HG03064 (cell line): ENCODE data around the gene LRRK1.

Experiments used
- ATAC-seq: cut with Tn5 transposase; IDR thresholded peaks from one replicate; pipeline ENCODE4 v1.9.1; 2021; ENCODE audit warnings: low read depth; ENCODE audit not compliant: unreplicated experiment

The LRRK1 gene

DNA sequence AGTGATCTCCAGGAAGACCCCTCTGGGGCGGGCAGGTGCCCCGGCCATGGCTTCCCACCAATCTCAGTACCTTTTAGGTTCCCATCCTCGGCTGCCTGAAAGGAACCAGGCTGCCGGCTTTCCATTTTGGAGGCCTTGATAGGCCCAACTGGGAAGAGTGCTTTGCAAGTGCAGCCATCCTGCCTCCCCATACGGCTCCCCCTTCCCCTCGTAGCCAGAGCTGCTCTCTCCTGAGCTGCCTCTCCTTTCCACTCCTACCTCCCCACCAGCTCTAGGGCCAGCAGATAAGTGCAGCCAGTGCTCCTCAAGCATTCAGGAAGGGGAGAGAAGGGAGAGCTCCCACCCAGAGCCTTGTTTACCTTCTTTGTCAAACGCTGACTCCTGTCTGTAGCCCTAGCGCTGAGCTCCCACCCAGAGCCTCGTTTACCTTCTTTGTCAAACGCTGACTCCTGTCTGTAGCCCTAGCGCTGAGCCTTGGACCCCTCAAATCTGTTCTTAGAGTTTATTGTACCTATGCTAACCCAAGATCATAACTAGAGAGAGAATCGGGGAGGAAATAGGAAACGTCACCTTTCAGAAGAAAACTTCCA lies 133.0 kb downstream of the LRRK1 start:
- ATAC-seq, result no peak

DNA sequence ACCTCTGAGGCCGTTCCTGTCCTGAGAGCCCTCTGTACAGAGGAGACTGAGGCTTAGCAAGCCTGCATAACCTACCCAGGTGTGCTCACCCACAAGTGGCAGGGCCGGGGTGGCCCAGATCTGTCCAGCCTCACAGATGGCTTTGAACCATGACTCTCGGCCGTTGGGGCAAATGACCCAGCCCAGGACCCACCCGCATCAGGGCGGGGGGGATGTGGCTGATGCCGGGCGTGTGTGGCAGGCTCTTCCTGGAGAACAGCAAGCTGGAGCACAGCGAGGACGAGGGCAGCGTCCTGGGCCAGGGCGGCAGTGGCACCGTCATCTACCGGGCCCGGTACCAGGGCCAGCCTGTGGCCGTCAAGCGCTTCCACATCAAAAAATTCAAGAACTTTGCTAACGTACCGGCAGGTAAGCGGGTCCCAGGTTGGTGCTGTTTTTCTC lies 133.5 kb downstream of the LRRK1 start:
- ATAC-seq, result no peak

DNA sequence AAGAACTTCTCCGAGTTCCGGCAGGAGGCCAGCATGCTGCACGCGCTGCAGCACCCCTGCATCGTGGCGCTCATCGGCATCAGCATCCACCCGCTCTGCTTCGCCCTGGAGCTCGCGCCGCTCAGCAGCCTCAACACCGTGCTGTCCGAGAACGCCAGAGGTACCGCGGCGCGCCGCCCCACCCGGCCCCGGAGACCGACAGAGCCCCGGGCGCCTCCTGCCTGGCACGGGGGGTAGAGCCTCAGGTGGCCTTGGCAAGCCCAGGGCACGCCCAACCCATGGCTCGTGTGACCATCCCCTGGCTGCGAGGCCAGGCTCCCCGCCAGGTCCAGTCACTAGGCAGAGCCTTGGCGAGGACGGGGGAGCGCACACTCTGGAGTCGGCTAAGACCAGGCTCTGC lies 134.1 kb downstream of the LRRK1 start:
- no peak for ATAC-seq

DNA sequence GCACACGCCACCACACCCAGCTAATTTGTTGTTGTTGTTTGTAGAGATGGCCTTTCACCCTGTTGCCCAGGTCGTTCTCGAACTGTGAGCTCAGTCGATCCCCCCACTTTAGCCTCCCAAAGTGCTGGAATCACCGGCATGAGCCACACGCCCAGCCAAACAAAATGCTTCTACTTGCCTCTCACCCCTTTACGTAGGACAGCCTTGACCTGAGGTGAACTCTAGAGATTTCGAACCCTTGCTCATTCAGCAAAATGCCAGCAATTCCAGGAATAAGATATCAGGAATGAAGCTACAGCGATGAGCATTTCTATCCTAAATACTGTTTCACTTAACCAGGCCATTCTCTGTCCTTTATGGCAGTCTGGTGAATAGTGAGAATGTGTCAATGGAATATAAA lies 135.0 kb downstream of the LRRK1 start:
- no peak for ATAC-seq

DNA sequence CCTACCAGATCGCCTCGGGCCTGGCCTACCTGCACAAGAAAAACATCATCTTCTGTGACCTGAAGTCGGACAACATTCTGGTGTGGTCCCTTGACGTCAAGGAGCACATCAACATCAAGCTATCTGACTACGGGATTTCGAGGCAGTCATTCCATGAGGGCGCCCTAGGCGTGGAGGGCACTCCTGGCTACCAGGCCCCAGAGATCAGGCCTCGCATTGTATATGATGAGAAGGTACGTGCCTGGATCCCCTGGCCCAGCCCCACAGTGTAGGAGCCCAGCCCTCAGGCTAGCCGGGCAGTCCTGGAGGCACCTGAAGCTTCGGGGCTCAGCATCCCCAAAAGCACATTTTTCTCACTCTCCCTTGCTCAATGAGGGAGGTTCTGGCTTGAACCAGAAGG lies 135.8 kb downstream of the LRRK1 start:
- ATAC-seq, result no peak

DNA sequence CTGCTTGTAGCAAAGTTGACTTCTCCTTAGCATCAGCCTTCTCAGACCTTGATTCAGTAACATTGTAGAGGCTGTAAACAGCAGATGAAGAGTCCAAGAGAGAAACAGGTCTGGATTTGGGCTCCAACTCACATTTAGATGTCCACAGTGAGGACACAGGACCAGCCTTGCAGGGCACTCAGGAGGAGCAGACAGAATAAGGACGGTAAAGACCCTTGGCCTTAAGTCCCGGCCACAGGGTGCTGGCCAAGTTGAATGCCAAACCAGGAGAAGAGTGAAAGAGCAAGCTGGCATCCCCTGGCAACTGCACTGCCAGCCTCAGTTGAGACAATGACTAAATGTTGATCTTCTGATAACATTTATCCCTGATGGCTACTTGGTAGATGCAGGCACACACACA lies 136.3 kb downstream of the LRRK1 start:
- no peak for ATAC-seq

DNA sequence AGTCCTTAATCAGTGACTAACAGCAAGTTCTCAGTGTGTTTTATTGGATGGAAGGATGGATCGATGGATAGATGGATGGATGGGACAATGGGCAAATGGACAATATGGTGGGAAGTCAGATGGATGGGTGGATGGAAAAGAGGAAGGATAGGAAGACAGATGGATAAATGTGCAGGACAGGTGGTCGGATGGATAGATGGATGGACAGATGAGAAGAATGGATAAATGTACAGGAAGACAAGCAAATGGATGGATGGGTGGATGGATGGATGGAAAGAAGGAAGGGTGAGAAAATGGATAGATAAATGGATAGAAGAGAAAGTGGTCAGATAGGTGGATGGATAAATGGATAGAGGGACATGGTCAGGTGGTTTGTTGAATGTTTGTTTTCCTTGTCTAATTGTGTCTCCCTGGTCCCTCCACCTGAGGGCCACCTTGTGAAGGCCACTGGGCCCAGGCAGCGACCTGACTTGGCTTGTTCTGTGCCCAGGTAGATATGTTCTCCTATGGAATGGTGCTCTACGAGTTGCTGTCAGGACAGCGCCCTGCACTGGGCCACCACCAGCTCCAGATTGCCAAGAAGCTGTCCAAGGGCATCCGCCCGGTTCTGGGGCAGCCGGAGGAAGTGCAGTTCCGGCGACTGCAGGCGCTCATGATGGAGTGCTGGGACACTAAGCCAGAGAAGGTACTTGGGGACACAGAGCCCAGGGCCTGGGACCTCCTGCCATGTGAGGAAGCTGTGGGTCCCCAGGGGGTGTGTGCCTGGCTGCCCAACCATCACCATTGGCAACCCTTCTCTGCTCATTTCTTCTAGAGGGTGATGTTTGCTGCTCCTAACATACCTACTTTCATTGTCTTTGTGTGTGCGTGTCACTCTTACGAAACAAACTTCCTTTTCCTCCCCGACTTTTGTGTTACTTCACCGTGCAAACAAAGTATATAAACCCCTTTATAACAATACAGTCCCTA lies 137.5 kb downstream of the LRRK1 start:
- ATAC-seq, result no peak

DNA sequence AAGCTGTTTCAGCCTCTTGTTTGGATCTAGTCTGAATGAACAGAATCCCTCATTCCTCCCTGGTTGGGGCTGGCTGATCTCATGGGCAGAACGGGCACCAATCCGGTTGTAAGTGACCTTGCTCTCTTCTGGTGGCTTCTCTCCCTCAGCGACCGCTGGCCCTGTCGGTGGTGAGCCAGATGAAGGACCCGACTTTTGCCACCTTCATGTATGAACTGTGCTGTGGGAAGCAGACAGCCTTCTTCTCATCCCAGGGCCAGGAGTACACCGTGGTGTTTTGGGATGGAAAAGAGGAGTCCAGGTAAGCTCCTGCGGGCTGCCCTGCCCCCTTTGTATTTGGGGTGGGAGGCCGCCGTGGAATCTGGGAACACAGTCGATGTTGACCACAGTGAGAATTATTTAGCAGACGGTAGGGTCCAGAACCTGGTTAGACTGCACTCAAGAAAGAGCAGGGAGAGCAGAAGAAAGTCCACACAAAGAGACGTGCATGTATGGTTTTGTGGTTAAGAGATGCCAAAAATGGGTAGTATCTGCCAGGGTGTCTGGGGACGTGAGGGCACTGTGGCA lies 138.8 kb downstream of the LRRK1 start:
- ATAC-seq, result no peak

DNA sequence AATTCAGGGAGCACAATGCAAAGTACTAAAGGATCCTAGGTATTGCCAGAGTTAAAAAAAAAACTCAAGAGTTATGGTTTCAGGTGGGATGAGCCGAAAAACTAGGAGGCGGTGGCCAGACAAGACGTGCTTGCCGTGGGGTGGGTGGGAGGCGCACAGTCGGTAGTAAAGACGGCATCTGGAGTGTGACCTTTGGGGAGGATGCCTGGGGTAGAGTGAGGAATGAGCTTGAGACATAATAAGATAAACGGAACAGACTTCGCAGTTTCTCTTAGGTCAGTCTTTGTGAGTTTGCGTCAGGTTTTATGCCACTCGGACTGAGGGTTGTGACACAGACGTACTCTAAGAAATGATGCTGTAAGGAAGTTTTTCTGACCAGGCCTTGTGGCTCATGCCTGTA lies 139.6 kb downstream of the LRRK1 start:
- no peak for ATAC-seq

DNA sequence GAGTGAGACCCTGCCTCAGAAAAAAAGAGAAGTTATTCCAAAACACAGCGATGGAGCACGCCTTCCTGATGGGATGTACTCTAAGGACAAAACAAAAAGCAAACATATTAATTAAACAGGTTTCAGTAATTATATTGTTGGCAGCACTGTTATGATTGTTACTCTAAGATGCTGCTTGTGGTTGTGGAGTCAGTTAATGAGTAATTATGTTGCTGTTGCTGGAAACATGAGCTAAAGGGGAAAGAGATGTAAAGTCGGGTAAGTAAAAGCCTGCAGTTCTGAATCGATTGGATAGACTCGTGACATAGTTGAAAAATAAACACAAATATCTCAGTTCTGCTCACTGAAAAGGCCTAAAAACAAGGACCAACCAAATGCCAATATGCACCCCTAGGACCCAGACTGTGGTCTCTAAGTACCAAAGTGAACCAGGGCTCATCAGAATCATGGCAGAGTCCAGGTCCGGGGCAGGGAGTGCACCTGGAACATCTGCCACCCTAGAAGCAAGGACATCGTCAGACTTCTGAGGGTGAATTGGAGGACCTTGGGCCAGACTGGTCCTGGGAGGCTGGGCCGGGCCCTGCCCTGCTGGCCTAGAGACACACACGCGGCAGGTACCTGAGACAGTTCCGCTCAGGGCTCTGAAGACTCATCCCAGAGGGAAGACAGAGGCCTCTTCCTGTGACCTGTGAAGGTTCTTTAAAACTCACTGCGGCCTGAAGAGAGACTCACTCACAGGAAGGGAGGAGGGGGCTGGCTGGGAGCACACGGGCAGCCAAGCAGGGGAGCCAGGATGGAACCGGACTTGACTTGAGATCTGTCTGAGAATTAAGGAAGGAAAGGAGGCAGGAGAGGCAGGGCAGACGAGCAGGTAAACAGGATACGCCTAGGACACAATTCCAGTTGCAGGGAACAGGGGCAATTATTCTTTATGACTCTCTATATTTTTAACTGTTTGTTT lies 140.5 kb downstream of the LRRK1 start:
- no peak for ATAC-seq

DNA sequence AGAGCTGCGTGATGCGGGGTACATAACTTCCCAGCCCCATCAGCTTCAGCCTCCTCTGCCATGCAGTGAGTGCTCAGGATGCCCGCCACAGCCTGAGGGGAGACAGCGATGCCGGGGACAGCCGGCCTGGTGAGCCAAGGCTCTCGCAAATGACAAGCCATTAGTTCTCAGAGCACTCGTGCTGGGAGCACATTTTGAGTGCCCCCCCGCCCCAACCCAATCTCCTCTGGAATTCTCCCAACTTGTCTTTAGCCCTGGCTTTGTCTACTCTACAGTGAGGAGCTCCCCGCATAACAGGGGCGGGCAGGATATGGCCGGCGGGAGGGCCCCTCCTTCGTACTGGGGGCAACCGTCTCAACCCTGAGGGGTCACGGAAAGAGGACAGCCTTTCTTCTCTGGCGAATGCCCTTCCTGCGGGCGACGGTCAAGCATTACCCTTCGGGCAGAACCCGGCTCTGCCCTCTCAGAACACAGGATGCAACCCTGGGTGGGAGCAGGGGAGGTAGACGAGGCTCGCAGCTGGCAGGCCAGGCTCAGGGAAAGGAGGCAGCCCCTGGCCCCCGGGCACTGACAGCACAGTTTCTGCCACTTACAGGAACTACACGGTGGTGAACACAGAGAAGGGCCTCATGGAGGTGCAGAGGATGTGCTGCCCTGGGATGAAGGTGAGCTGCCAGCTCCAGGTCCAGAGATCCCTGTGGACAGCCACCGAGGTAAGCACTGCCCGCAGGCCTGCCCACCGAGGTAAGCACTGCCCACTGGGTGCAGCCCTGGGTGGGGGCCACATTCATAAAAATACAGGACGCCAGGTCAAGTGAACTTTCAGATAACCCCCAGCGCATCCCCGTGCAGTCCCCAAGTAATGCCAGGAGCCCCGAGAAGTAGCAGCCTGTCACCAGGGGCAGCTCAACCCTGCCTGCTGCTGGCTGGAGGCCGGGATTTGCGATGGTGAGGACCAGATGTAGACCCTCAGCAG lies 141.7 kb downstream of the LRRK1 start:
- no peak for ATAC-seq

DNA sequence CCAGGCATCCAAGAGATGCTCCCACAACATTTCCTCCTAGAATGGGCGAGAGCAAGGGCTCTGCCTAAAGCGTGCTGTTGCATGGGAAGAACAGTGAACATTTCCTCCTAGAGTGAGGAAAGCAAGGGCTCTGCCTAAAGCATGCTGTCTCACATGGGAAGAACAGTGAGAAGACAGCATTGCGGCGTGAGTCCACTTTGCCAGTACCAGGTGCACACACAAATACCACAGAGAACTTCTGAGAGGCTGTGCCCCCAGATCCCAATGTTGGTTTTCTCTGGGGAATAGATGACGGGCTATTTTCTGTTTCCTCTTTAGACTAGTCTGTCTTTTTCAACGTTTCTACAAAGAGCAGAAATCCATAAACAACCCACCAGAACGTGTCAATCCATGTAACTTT lies 142.9 kb downstream of the LRRK1 start:
- ATAC-seq, result no peak

DNA sequence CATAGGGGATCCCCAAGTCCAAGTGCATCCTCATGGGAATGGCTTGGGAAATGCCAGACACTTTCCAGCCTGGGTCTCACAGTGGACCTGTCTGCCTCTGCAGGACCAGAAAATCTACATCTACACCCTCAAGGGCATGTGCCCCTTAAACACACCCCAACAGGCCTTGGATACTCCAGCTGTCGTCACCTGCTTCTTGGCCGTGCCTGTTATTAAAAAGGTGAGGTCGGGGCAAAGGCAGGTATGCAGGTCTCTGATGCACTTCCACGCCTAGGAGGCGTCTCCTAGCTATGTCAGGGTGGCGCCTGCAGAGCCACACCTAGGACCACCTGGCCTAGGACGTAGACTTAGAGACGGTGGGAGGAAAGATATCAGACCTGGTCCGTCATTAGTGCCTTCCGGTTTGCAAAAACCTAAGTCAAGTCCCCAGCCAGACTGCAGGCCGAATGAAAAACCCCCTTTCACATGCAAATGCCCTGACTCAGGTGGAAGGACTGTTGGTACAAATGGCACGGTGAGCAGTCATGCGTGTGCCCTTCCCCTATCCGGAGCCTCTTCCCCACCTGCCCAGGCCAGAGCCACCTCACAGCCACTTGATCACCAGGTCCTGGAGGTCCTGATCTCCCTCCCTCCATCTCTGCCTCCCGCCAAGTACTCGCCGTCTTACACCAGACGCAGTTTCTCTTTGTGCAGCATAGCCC lies 143.5 kb downstream of the LRRK1 start:
- ATAC-seq, result no peak

DNA sequence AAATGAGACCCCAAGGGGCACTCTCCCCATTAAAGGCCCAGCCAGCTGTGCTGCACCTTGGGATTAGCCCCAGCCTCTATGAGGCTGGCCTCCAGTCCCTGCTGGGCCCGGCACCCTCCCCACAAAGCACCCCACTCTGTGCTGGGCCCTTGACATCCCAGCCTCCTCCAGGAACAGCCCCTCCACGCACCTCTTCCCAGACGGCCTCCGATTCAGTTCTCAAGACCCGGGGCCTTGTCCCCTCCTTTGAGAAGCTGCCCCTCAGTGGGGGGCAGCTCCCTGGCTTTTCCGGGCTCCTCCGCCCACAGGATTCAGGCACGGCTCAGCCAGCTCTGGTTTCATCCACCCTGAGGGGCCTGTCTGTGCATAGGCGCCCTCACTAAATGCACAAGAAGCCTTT lies 144.1 kb downstream of the LRRK1 start:
- no peak for ATAC-seq

DNA sequence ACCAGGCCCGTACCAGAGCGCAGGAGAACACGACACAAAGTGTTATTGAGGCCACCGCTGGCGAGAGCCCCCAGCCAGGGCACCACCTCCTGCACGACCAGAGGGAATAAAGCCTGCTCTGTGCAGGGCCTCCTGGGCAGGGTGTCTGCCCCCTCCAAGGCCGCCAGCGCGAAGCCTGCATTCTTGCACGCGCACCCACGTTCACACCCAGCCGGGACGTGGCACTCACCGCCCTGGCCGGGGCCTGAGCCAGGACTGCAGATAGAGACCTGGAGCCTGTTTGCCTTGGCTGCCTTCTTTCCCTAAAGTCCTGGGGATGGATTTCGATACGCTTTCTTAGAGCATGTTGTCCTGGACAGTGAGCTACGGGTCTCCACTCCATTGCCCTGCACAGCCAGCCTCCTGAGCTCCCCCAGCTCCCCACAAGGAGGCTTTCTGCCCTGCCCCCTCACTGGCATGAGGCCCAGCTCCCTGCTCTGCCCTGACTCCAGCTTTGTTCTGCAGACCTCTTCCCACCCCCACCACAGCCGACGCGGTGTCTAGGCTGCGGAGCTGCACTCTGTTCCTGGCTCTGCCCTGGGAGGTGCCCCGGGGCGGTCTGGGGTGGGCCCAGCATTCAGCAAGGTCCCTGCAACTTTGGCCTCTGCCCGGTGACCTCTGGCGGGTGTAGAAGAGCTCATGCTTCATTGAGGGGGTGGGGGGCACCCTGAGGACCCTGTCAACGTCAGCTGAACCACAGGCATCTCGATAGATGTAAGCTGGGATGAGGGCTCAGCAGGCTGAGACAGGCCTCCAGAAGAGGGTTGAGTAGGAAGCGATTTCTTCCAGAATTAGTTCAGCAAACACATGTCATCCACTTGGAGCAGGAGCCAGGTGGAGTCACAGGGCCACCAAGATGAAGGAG lies 145.0 kb downstream of the LRRK1 start:
- ATAC-seq, result no peak

DNA sequence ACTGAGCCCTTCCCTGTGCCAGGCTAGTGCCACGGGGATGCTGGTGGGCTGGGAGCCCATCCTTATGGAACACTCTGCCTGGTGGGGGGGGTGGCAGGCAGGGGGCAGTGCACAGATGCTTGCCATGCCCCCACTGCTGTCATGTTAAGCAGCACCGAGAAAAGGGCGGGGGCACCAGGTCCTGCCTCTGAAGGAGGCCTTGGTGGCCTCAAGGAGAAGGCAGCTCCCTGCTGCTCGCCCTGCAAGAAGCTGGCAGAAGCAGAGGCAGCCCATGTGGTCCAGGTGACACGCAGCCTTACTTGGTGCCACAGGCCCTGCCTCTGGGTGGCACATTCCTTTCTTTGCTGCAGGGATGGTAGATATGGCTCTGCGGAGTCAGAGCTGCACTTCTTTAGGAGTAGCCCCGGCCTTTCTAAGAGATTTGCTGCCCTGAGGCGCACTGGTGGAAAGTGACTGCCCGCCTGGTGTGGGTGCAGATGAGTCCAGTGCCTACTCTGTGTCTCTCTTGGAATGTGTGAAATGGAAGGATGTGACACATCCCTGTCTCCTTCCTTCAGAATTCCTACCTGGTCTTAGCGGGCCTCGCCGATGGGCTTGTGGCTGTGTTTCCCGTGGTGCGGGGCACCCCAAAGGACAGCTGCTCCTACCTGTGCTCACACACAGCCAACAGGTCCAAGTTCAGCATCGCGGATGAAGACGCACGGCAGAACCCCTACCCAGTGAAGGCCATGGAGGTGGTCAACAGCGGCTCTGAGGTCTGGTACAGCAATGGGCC lies 145.8 kb downstream of the LRRK1 start:
- no peak for ATAC-seq

DNA sequence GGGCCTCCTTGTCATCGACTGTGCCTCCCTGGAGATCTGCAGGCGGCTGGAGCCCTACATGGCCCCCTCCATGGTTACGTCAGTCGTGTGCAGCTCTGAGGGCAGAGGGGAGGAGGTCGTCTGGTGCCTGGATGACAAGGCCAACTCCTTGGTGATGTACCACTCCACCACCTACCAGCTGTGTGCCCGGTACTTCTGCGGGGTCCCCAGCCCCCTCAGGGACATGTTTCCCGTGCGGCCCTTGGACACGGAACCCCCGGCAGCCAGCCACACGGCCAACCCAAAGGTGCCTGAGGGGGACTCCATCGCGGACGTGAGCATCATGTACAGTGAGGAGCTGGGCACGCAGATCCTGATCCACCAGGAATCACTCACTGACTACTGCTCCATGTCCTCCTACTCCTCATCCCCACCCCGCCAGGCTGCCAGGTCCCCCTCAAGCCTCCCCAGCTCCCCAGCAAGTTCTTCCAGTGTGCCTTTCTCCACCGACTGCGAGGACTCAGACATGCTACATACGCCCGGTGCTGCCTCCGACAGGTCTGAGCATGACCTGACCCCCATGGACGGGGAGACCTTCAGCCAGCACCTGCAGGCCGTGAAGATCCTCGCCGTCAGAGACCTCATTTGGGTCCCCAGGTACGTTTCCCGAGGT lies 146.5 kb downstream of the LRRK1 start:
- no peak for ATAC-seq
